Measurements from ENCODE around the gene MPPED2.

The MPPED2 gene

GRCh38 chr11:30412509-30412908 is 173.6 kb downstream of the MPPED2 start:
- H3K27ac ChIP-seq (ENCODE audit: low read length), result no peak overlapping the region
- H3K9ac ChIP-seq (ENCODE audit: low read length), result no peak overlapping the region
- H3K4me1 ChIP-seq (ENCODE audit: low read length), result no peaks in the 10 kb centered on the region
- no peaks in the 10 kb centered on the region for H3K79me2 ChIP-seq (ENCODE audit: low read length)
- H2AFZ ChIP-seq (ENCODE audit: low read depth, low read length), result no peak overlapping the region
- H3K27me3 ChIP-seq (ENCODE audit: low read depth, low read length), result peaks cover 9% of the 10 kb centered on the region; the same call in 1 of the 2 replicates
- H3K9me3 ChIP-seq (ENCODE audit: insufficient read depth, low read length), result no peaks in the 10 kb centered on the region
- H3K4me3 ChIP-seq (ENCODE audit: low read length), result no peak overlapping the region
- TF ChIP-seq CTCF (IDR thresholded peaks at IDR 0.05; ENCODE audit: low read depth, low read length) (no peak), EZH2phosphoT487 (IDR thresholded peaks at IDR 0.05; ENCODE audit: low read depth) (no peak)
- no peak overlapping the region for H3K4me2 ChIP-seq (ENCODE audit: low read length)
- no peaks in the 10 kb centered on the region for H3K36me3 ChIP-seq (replicated peaks; ENCODE audit: low read depth, low read length)
- H4K20me1 ChIP-seq (ENCODE audit: insufficient read depth, low read length), result no peaks in the 10 kb centered on the region

- H4K20me1 ChIP-seq (ENCODE audit: insufficient read depth, low read length), result no peaks in the 10 kb centered on the region
- no peak overlapping the region for H3K27ac ChIP-seq (ENCODE audit: low read length)
- no peaks in the 10 kb centered on the region for H3K4me1 ChIP-seq (ENCODE audit: low read length)
- H3K36me3 ChIP-seq (replicated peaks; ENCODE audit: low read depth, low read length), result no peaks in the 10 kb centered on the region
- no peak overlapping the region for H3K4me2 ChIP-seq (ENCODE audit: low read length)
- no peaks in the 10 kb centered on the region for H3K9me3 ChIP-seq (ENCODE audit: insufficient read depth, low read length)
- H3K4me3 ChIP-seq (ENCODE audit: low read length), result no peak overlapping the region
- TF ChIP-seq CTCF (IDR thresholded peaks at IDR 0.05; ENCODE audit: low read depth, low read length) (no peak), EZH2phosphoT487 (IDR thresholded peaks at IDR 0.05; ENCODE audit: low read depth) (no peak)
- H2AFZ ChIP-seq (ENCODE audit: low read depth, low read length), result no peak overlapping the region
- no peak overlapping the region for H3K9ac ChIP-seq (ENCODE audit: low read length)
- no peaks in the 10 kb centered on the region for H3K79me2 ChIP-seq (ENCODE audit: low read length)
- H3K27me3 ChIP-seq (ENCODE audit: low read depth, low read length), result peaks cover 9% of the 10 kb centered on the region; the same call in 1 of the 2 replicates
These were observed 174.8 kb downstream of the MPPED2 start for GRCh38 chr11:30411383-30411782.

- Histone ChIP-seq H3K27ac (ENCODE audit: low read length) (no peak overlapping the region), H3K9me3 (ENCODE audit: insufficient read depth, low read length) (no peaks in the 10 kb centered on the region), H3K27me3 (ENCODE audit: low read depth, low read length) (no peaks in the 10 kb centered on the region), H2AFZ (ENCODE audit: low read depth, low read length) (no peak overlapping the region), H3K9ac (ENCODE audit: low read length) (no peak overlapping the region), H3K4me1 (ENCODE audit: low read length) (no peaks in the 10 kb centered on the region), H3K79me2 (ENCODE audit: low read length) (no peaks in the 10 kb centered on the region), H3K4me2 (ENCODE audit: low read length) (no peak overlapping the region), H3K4me3 (ENCODE audit: low read length) (no peak overlapping the region), H4K20me1 (ENCODE audit: insufficient read depth, low read length) (no peaks in the 10 kb centered on the region), H3K36me3 (replicated peaks; ENCODE audit: low read depth, low read length) (no peaks in the 10 kb centered on the region)
- TF ChIP-seq EZH2phosphoT487 (IDR thresholded peaks at IDR 0.05; ENCODE audit: low read depth) (no peak), CTCF (IDR thresholded peaks at IDR 0.05; ENCODE audit: low read depth, low read length) (no peak)
These were observed 179.0 kb downstream of the MPPED2 start for GRCh38 chr11:30406978-30407762.

- no peak for TF ChIP-seq EZH2phosphoT487 (IDR thresholded peaks at IDR 0.05; ENCODE audit: low read depth)
- TF ChIP-seq CTCF (IDR thresholded peaks at IDR 0.05; ENCODE audit: low read depth, low read length), result no peak
These were observed 180.8 kb downstream of the MPPED2 start for GRCh38 chr11:30405385-30405784.

More at GRCh38 chr11:30405385-30405784, 180.8 kb downstream of the MPPED2 start:
- H2AFZ ChIP-seq (ENCODE audit: low read depth, low read length), result no peak overlapping the region
- no peak overlapping the region for H3K27ac ChIP-seq (ENCODE audit: low read length)
- H3K27me3 ChIP-seq (ENCODE audit: low read depth, low read length), result no peaks in the 10 kb centered on the region
- H4K20me1 ChIP-seq (ENCODE audit: insufficient read depth, low read length), result no peaks in the 10 kb centered on the region
- H3K4me3 ChIP-seq (ENCODE audit: low read length), result no peak overlapping the region
- H3K36me3 ChIP-seq (replicated peaks; ENCODE audit: low read depth, low read length), result no peaks in the 10 kb centered on the region
- no peak overlapping the region for H3K9ac ChIP-seq (ENCODE audit: low read length)
- no peaks in the 10 kb centered on the region for H3K4me1 ChIP-seq (ENCODE audit: low read length)
- no peaks in the 10 kb centered on the region for H3K9me3 ChIP-seq (ENCODE audit: insufficient read depth, low read length)
- no peak overlapping the region for H3K4me2 ChIP-seq (ENCODE audit: low read length)
- no peaks in the 10 kb centered on the region for H3K79me2 ChIP-seq (ENCODE audit: low read length)

All from OCI-LY3 (cell line).